Mucosa of descending colon (tissue), 3 donors: ENCODE data around the gene LCAT. TPM values are rescaled to one million over a fixed set of nuclear protein-coding genes. Genes with fewer than 3 reads are reported as not detected.

ENCODE experiments used
- ATAC-seq: fragments of 200-7000 bp; cut with Tn5 transposase; one replicate; pipeline ENCODE4 v1.9.1; 2020; ENCODE audit warnings: mild to moderate bottlenecking, moderate library complexity
- DNase-seq, 3 donors: peaks; one replicate each; pipeline ENCODE4 v3.0.0-alpha.2; 2020
- H3K36me3 ChIP-seq: fragments of 200-600 bp; one replicate; pipeline ENCODE4 v1.8.0; 2021; ENCODE audit warnings: low read depth, mild to moderate bottlenecking
- H3K4me1 ChIP-seq: fragments of 200-600 bp; one replicate; pipeline ENCODE4 v1.8.0; 2021; ENCODE audit warnings: low read depth, mild to moderate bottlenecking
- H3K4me3 ChIP-seq: fragments of 200-600 bp; one replicate; pipeline ENCODE4 v1.8.0; 2021; ENCODE audit warnings: mild to moderate bottlenecking
- H3K9me3 ChIP-seq: fragments of 200-600 bp; one replicate; pipeline ENCODE4 v1.8.0; 2021; ENCODE audit warnings: mild to moderate bottlenecking
- intact Hi-C, 2 donors: fragments of 100-400 bp; cut with DNase I in 1 of 2; cut with micrococcal nuclease in 1 of 2; formaldehyde crosslinking; loops; one replicate each; pipeline versions ENCODE4 v1.11.0 to v1.11.1; 2022; cut with DNase I, micrococcal nuclease
- total RNA-seq, 3 donors: library from RNA; stranded (reverse); fragmentation: NEBNext Ultra II Directional in 2 of 3; extraction: Animal tissue kit (Norgen Biotek cat#: 25700) in 2 of 3; gene quantifications; one replicate each; pipeline versions ENCODE4 v1.2.1 to v1.2.4, GENCODE V29; 2021 to 2023
- TF ChIP-seq, protein P1 (sequence below): fragments of 200-600 bp; IDR thresholded peaks from one replicate; pipeline ENCODE4 v1.8.0; 2022; ENCODE audit warnings: antibody characterized with exemption, mild to moderate bottlenecking
- donor health status: DM: no; HTN: no; CAD: no; lungs with moderate emphysema.
- donor health status: DM: no; HTN: no; CAD: no.
- donor health status: DM: no; HTN: yes; CAD: no.

Gene LCAT
- total RNA-seq, 3 donors from 2014 or later, result 2.2 to 20.3 (median 9.4) TPM

DNA sequence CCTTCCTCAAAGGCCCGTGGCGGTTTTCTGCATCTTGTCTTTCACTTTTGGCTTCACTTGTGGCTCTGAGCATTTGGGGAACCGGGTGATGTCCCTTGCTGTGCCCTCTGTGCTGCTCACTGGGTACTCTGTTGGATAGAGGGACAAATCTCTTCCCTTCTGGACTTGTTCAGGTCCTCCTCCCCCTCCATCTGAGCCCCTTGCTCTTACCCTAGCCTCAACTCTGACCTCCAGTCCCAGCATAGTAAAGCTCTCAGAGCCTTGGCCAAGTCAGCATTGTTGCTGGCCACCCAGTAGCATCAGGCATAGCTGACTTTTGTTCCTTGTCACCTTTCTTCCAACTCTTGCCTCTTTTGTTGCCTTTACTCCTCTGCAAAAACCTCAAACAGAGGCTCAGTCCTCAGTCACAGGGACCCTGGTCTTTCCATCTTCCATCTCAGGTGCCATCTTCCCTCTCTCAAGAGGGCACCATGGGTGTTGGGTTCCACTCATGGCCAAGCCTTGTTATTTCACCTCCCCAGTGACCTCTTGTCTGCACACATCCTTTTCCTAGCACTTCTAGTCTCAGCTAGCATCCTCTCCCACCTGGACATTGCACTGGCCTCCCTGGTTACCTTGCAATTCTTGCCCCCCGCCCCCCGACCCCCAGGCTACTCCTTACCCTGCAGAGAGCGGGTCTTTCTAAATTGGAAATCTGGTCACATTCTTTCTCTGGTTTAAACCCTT is 6.9 kb downstream of the LCAT start:
- Histone ChIP-seq H3K4me3 (peak overlapping the region; percentile 90), H3K9me3 (no peaks in the 10 kb centered on the region), H3K36me3 (no peaks in the 10 kb centered on the region), H3K4me1 (peaks cover 22% of the 10 kb centered on the region)
- ATAC-seq (no peak), DNase-seq (no peak)
- intact Hi-C loops, result loop anchor here in 1 of 2 donors (10.0 kb wide), 1 partner anchor 52 kb away; the partner anchor contains the start of gene NRN1L
- TF ChIP-seq, protein P1, sequence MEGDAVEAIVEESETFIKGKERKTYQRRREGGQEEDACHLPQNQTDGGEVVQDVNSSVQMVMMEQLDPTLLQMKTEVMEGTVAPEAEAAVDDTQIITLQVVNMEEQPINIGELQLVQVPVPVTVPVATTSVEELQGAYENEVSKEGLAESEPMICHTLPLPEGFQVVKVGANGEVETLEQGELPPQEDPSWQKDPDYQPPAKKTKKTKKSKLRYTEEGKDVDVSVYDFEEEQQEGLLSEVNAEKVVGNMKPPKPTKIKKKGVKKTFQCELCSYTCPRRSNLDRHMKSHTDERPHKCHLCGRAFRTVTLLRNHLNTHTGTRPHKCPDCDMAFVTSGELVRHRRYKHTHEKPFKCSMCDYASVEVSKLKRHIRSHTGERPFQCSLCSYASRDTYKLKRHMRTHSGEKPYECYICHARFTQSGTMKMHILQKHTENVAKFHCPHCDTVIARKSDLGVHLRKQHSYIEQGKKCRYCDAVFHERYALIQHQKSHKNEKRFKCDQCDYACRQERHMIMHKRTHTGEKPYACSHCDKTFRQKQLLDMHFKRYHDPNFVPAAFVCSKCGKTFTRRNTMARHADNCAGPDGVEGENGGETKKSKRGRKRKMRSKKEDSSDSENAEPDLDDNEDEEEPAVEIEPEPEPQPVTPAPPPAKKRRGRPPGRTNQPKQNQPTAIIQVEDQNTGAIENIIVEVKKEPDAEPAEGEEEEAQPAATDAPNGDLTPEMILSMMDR, result no peak

DNA sequence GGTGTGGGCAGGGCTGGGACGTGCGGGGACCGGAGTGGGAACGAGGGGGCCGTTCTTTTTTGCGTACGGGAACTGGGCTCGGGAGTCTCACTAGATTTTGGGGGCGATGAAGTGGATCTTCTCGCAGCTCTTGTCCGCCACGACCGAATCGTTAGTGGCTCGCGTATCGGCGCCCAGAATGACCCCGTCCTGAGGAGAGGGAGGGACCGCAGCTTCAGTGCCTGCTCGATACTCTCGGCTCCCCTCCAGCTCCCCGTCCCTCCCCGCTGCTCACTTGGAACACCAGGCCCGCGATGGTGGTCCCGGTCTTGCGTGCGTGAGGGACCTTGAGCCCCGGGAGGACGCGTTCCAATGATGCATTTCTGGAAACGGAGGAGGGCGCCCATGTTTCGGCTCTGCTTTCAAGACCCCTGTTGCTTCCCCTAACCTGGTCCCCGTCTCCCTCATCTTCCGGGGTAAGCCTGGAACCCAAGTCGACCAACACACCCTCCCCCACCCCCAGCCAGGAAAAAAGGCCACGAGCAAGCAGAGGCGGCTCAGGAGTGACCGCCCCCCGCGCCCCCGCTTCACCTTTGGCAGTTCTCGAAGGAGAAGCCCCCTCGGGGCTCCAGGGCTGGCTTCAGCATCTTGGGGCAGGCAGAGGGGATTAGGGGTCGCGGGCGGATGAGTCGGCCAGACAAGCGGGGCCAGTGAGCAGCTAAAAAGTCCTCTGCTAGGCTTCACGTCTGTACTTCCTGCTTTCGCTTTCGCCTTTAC is 7.6 kb downstream of the LCAT start, which contains the start of gene PSMB10:
TSS of gene PSMB10 (minus strand) at position 727 of the 756 bp plus-strand sequence. CDS start at position 626, 101 bp downstream.
- TF ChIP-seq, protein P1, result no peak
- DNase-seq (peak; percentile 77 to 88 (median 82)), ATAC-seq (peak; percentile 71)
- intact Hi-C loops, result loop anchor here in 1 of 2 donors (10.0 kb wide), 1 partner anchor 52 kb away; the partner anchor contains the start of gene NRN1L
- no peaks in the 10 kb centered on the region for H3K9me3 ChIP-seq
- H3K36me3 ChIP-seq, result no peaks in the 10 kb centered on the region
- peak within 1 kb of the TSS; percentile 90 for H3K4me3 ChIP-seq
- H3K4me1 ChIP-seq, result peaks cover 22% of the 10 kb centered on the region

DNA sequence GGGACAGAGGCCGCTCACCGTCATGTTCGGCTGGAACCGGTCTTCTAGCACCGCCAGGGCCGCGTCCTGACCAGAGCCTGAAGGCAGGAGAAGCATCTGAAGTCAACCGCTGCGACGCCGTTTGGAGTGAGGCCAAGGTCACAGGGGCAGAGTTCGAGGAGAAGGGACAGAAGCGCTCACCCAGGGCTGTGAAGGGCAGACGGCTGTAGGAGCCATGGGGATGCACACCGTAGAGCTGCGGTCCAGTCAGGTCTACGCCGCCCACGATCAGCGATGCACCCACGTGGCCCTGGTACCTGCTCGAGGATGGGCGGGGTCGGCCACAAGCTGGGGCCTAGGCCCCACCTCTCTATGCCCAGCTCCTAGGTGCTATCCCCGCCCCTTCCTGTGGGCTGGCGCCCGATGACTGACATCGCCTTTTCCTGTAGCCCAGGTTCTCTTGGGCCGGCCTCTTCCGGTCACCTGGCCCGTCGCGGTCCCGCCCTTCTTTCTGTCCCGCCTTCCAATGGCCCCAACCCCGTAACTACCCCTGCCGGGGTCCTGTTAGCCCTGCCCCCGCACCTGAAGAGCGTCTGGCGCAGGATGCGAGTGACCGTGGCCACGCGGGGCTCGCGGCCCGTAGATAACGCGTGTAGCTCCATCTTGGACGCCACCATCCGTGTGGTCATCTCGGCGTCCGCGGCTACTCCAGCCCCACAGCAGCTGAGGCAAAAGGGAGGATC is 8.4 kb downstream of the LCAT start:
- peak; percentile 97 to 99 (median 97) for DNase-seq
- intact Hi-C loops, result loop anchor here in 1 of 2 donors (10.0 kb wide), 1 partner anchor 51 kb away; the partner anchor contains the start of gene NRN1L
- Histone ChIP-seq H3K9me3 (no peaks in the 10 kb centered on the region), H3K4me1 (peaks cover 22% of the 10 kb centered on the region), H3K36me3 (no peaks in the 10 kb centered on the region), H3K4me3 (peak overlapping the region; percentile 90)
- ATAC-seq, result peak; percentile 94
- TF ChIP-seq, protein P1, result no peak

DNA sequence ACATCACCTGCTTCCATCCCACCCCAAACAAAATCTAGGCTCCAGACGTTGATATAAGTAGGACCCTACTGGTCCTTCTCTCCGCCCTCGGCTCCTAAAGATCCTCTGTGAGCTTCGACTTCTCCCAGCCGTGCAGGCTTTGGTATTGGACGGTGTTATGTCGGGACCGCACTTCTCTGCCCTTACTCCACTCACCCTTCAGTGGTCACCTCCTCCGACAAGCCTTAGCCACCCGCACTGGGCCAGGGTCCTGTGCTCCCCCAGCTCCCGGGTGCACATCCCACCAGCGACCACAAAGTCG is 8.9 kb downstream of the LCAT start:
- TF ChIP-seq, protein P1, result no peak
- Histone ChIP-seq H3K4me3 (no peak overlapping the region), H3K9me3 (no peaks in the 10 kb centered on the region), H3K36me3 (no peaks in the 10 kb centered on the region), H3K4me1 (peaks cover 19% of the 10 kb centered on the region)
- DNase-seq (no peak), ATAC-seq (no peak)
- intact Hi-C loops, result loop anchor here in 1 of 2 donors (10.0 kb wide), 1 partner anchor 50 kb away; the partner anchor contains the start of gene NRN1L

DNA sequence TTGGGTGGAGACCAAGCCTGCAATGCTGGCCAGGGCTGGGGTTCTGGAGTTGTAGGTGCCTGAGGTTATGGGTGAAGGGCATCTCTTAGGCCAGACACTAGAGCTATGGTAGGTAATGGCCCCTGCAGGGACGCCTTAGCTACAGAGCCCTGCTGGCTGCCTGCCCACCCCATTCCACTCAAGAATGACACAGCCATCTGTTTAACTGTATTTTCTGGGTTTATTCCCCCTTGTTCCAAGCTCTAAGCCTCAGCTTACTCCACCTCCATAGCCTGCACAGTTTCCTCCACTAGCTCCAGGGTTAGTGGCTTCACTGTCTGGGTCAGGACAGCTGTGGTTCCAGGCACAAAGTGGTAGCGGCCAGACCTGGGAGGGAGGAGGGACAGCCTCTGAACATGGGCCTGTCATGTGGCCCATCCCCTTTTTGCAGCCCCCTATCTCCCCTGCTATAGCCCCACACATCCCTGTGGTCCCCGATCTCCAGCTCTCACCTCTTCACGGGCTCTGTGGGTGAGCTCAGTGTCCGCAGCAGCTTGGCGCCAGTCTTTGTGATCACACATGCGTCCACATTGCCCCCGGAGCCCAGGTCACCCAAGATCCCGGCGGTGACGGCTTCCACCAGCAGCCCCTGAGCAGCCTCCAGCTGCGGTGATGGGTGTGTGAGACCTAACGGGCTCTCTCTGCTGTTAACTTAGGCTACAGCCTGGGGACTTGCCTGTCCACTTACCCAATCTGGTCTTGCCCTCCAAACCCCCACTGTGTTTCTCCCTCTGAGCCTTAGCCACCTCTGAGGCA is 9.4 kb downstream of the LCAT start:
- H3K4me1 ChIP-seq, result peaks cover 15% of the 10 kb centered on the region
- no peaks in the 10 kb centered on the region for H3K9me3 ChIP-seq
- DNase-seq (peak in 1 of 3 donors; percentile 66), ATAC-seq (no peak)
- no peak overlapping the region for H3K4me3 ChIP-seq
- no peaks in the 10 kb centered on the region for H3K36me3 ChIP-seq
- TF ChIP-seq, protein P1, result no peak
- intact Hi-C loops, result loop anchor here in 1 of 2 donors (10.0 kb wide), 1 partner anchor 50 kb away; the partner anchor contains the start of gene NRN1L
